Subcutaneous adipose tissue (tissue), 4 donors: ENCODE results near the gene HOXB1. TPM values are rescaled to one million over a fixed set of nuclear protein-coding genes. Genes with fewer than 3 reads are reported as not detected.

Source experiments
- CTCF ChIP-seq: fragments of 450-650 bp; IDR thresholded peaks from one replicate; pipeline ENCODE4 v1.5.1; 2016; ENCODE audit warnings: low read depth, mild to moderate bottlenecking, control low read depth, antibody characterized with exemption, moderate library complexity
- total RNA-seq, 4 donors: library from RNA; depleted of rRNA; stranded (reverse); fragments of >200 nt; gene quantifications; one replicate each; pipeline ENCODE4 v1.1.0, GENCODE V29; 2016

HOXB1 gene
- total RNA-seq, 4 donors from 2014 or later: not detected

- TF ChIP-seq CTCF: no peak
These were observed 35.3 kb upstream of the HOXB1 start for GRCh38 chr17:48565925-48566710.

- TF ChIP-seq CTCF: no peak
These were observed 34.3 kb upstream of the HOXB1 start for GRCh38 chr17:48565022-48565554.

GRCh38 chr17:48564188-48565021 is 33.6 kb upstream of the HOXB1 start:
- TF ChIP-seq CTCF: no peak

- TF ChIP-seq CTCF: no peak
These were observed 33.0 kb upstream of the HOXB1 start for GRCh38 chr17:48563867-48564187.

- no peak for TF ChIP-seq CTCF
These were observed 32.6 kb upstream of the HOXB1 start for GRCh38 chr17:48563385-48563838.

GRCh38 chr17:48562934-48563333 is 32.1 kb upstream of the HOXB1 start:
- TF ChIP-seq CTCF: no peak
